A673 (cell line): ENCODE results near the gene MORC1. TPM values are rescaled to one million over a fixed set of nuclear protein-coding genes. Genes with fewer than 3 reads are reported as not detected.

Experiments
- BruUV-seq: library from RNA; stranded (reverse); fragments of 400-500 nt; replicated peaks from 2 replicates; lab custom pipeline; 2021; lab: Mats Ljungman, UMichigan
- CTCF ChIA-PET: fragments of 300-600 bp; sonication (Branson Sonifier 250); formaldehyde crosslinking; loops from one replicate; lab custom pipeline; 2022; ENCODE audit warnings: antibody characterized with exemption; lab: Charles Lee
- POLR2A ChIA-PET: fragments of 300-600 bp; sonication (Branson Sonifier 250); formaldehyde crosslinking; loops from one replicate; lab custom pipeline; 2022; ENCODE audit warnings: antibody characterized with exemption; ENCODE audit not compliant: low non-redundant PET; lab: Charles Lee
- DNase-seq: peaks from one replicate; pipeline ENCODE4 v3.0.0-alpha.2; 2015; ENCODE audit warnings: low spot score
- H3K27ac ChIP-seq: fragments of 200-600 bp; sonication (generic); 2 replicates; pipeline ENCODE4 v1.5.1; 2016; ENCODE audit warnings: mixed run types, low read depth, mild to moderate bottlenecking, mixed read lengths, antibody characterized with exemption, low read length; ENCODE audit not compliant: poor library complexity, severe bottlenecking
- H3K27me3 ChIP-seq: fragments of 200-600 bp; sonication (generic); replicated peaks from 2 replicates; pipeline ENCODE4 v1.6.1; 2017; ENCODE audit warnings: mixed run types, low read depth, mild to moderate bottlenecking, mixed read lengths, antibody characterized with exemption, low read length; ENCODE audit not compliant: insufficient read depth, poor library complexity
- H3K36me3 ChIP-seq: fragments of 200-600 bp; sonication (generic); 2 replicates; pipeline ENCODE4 v1.6.1; 2016; ENCODE audit warnings: mixed run types, mild to moderate bottlenecking, mixed read lengths, antibody characterized with exemption, low read length; ENCODE audit not compliant: insufficient read depth, poor library complexity, severe bottlenecking
- H3K4me1 ChIP-seq: fragments of 200-600 bp; sonication (generic); 2 replicates; pipeline ENCODE4 v1.6.1; 2017; ENCODE audit warnings: mixed run types, mild to moderate bottlenecking, mixed read lengths, antibody characterized with exemption, low read length; ENCODE audit not compliant: insufficient read depth, poor library complexity, severe bottlenecking
- H3K4me3 ChIP-seq: fragments of 200-600 bp; sonication (generic); 2 replicates; pipeline ENCODE4 v1.5.1; 2016; ENCODE audit warnings: low read depth, mixed run types, mild to moderate bottlenecking, mixed read lengths, low read length; ENCODE audit not compliant: poor library complexity, severe bottlenecking
- H3K9me3 ChIP-seq: fragments of 200-600 bp; sonication (generic); 2 replicates; pipeline ENCODE4 v1.6.1; 2016; ENCODE audit warnings: mixed run types, low read depth, mild to moderate bottlenecking, mixed read lengths, antibody characterized with exemption, low read length; ENCODE audit not compliant: poor library complexity, severe bottlenecking
- CTCF ChIP-seq: fragments of 300-800, 200-600 bp; sonication (generic); conservative IDR thresholded peaks from 2 replicates; pipeline ENCODE4 v1.5.1; 2017; ENCODE audit warnings: low read depth, mild to moderate bottlenecking, antibody characterized with exemption, low read length, moderate library complexity, mixed read lengths
- EZH2 ChIP-seq: fragments of 200-600 bp; sonication (generic); IDR thresholded peaks from 2 replicates; pipeline ENCODE4 v1.6.1; 2017; ENCODE audit warnings: borderline replicate concordance, low read depth, mild to moderate bottlenecking, mixed read lengths, antibody characterized with exemption, low read length; ENCODE audit not compliant: poor library complexity, severe bottlenecking
- intact Hi-C: fragments of 100-400 bp; cut with micrococcal nuclease; formaldehyde crosslinking; loops from one replicate; pipeline ENCODE4 v1.10.0; 2022; ENCODE audit not compliant: unreplicated experiment
- total RNA-seq: library from RNA; stranded (reverse); gene quantifications from 2 replicates; pipeline ENCODE4 v1.2.3, GENCODE V29; 2021

The MORC1 gene
- total RNA-seq, 1 experiment from 2014 or later: 0.88 TPM

- no peak for DNase-seq
- no peak for TF ChIP-seq EZH2
- no peak for TF ChIP-seq CTCF
- H3K4me3 ChIP-seq: no peak overlapping the region
- H3K36me3 ChIP-seq: no peaks in the 10 kb centered on the region
- H3K27me3 ChIP-seq: no peaks in the 10 kb centered on the region
- ChIA-PET POLR2A (no interaction called here), CTCF (no interaction called here)
- intact Hi-C loops: no loop called here
- BruUV-seq: no TSS peak
- no peaks in the 10 kb centered on the region for H3K9me3 ChIP-seq
- H3K27ac ChIP-seq: no peak overlapping the region
- no peaks in the 10 kb centered on the region for H3K4me1 ChIP-seq
Observed at GRCh38 chr3:108959017-108959416, 158.9 kb downstream of the MORC1 start.

- CTCF ChIA-PET: no interaction called here
- Histone ChIP-seq H3K27ac (no peak within 1 kb of the TSS), H3K4me1 (no peaks in the 10 kb centered on the region), H3K36me3 (no peaks in the 10 kb centered on the region), H3K4me3 (no peak within 1 kb of the TSS), H3K9me3 (no peaks in the 10 kb centered on the region), H3K27me3 (no peaks in the 10 kb centered on the region)
- POLR2A ChIA-PET: no interaction called here
- no TSS peak for BruUV-seq
- intact Hi-C loops: no loop called here
- no peak for TF ChIP-seq EZH2
- TF ChIP-seq CTCF: no peak
- DNase-seq: no peak
Observed at GRCh38 chr3:108953700-108954099, 164.2 kb downstream of the MORC1 start, which contains the start of gene GUCA1C. GUCA1C (minus strand) TSS chr3:108953879; CDS start chr3:108953762, 117 bp downstream.

- BruUV-seq: no TSS peak
- H3K27ac ChIP-seq: no peak overlapping the region
- POLR2A ChIA-PET: no interaction called here
- no peaks in the 10 kb centered on the region for H3K36me3 ChIP-seq
- H3K9me3 ChIP-seq: no peaks in the 10 kb centered on the region
- H3K4me1 ChIP-seq: no peaks in the 10 kb centered on the region
- H3K27me3 ChIP-seq: no peaks in the 10 kb centered on the region
- no peak overlapping the region for H3K4me3 ChIP-seq
- TF ChIP-seq CTCF (no peak), EZH2 (no peak)
- no peak for DNase-seq
- CTCF ChIA-PET: no interaction called here
- intact Hi-C loops: no loop called here
Observed at GRCh38 chr3:108953210-108953609, 164.7 kb downstream of the MORC1 start.
